Measurements from ENCODE around the gene AKT1S1.

The AKT1S1 gene

GRCh38 chr19:49881672-49882394 is 4.7 kb upstream of the AKT1S1 start:
- peaks cover 42% of the 10 kb centered on the region for H3K36me3 Mint-ChIP-seq (ENCODE audit: low read depth)

GRCh38 chr19:49881186-49881585 is 4.0 kb upstream of the AKT1S1 start:
- Mint-ChIP-seq H3K27me3 (ENCODE audit: low read depth) (no peaks in the 10 kb centered on the region), H3K4me1 (ENCODE audit: low read depth) (peaks cover 9% of the 10 kb centered on the region), H3K9me3 (no peaks in the 10 kb centered on the region), H3K4me3 (no peak overlapping the region), H3K27ac (no peak overlapping the region), H3K36me3 (ENCODE audit: low read depth) (peaks cover 42% of the 10 kb centered on the region)
- no peak for DNase-seq (ENCODE audit: low spot score)

More at GRCh38 chr19:49881672-49882394, 4.7 kb upstream of the AKT1S1 start:
- H3K4me3 Mint-ChIP-seq = no peak overlapping the region
- no peaks in the 10 kb centered on the region for H3K9me3 Mint-ChIP-seq
- DNase-seq (ENCODE audit: low spot score) = no peak
- no peak overlapping the region for H3K27ac Mint-ChIP-seq
- H3K27me3 Mint-ChIP-seq (ENCODE audit: low read depth) = no peaks in the 10 kb centered on the region
- peaks cover 9% of the 10 kb centered on the region for H3K4me1 Mint-ChIP-seq (ENCODE audit: low read depth)

- Mint-ChIP-seq H3K4me3 (no peak overlapping the region), H3K9me3 (no peaks in the 10 kb centered on the region), H3K36me3 (ENCODE audit: low read depth) (peaks cover 41% of the 10 kb centered on the region), H3K4me1 (ENCODE audit: low read depth) (peaks cover 15% of the 10 kb centered on the region), H3K27ac (no peak overlapping the region), H3K27me3 (ENCODE audit: low read depth) (no peaks in the 10 kb centered on the region)
- no peak for DNase-seq (ENCODE audit: low spot score)
Measured at GRCh38 chr19:49880162-49880869, 3.2 kb upstream of the AKT1S1 start.

- H3K4me3 Mint-ChIP-seq = peak overlapping the region; percentile 15
- peaks cover 19% of the 10 kb centered on the region for H3K4me1 Mint-ChIP-seq (ENCODE audit: low read depth)
- no peak for DNase-seq (ENCODE audit: low spot score)
- H3K27ac Mint-ChIP-seq = peak overlapping the region; percentile 60
- peaks cover 34% of the 10 kb centered on the region for H3K36me3 Mint-ChIP-seq (ENCODE audit: low read depth)
- no peaks in the 10 kb centered on the region for H3K27me3 Mint-ChIP-seq (ENCODE audit: low read depth)
- no peaks in the 10 kb centered on the region for H3K9me3 Mint-ChIP-seq
Measured at GRCh38 chr19:49879243-49879963, 2.2 kb upstream of the AKT1S1 start.

- H3K27me3 Mint-ChIP-seq (ENCODE audit: low read depth) = no peaks in the 10 kb centered on the region
- H3K4me1 Mint-ChIP-seq (ENCODE audit: low read depth) = peaks cover 19% of the 10 kb centered on the region
- no peak overlapping the region for H3K4me3 Mint-ChIP-seq
- peaks cover 31% of the 10 kb centered on the region for H3K36me3 Mint-ChIP-seq (ENCODE audit: low read depth)
- peak overlapping the region; percentile 60 for H3K27ac Mint-ChIP-seq
- no peaks in the 10 kb centered on the region for H3K9me3 Mint-ChIP-seq
- DNase-seq (ENCODE audit: low spot score) = no peak
Measured at GRCh38 chr19:49878744-49879070, 1.6 kb upstream of the AKT1S1 start.

- Mint-ChIP-seq H3K4me1 (ENCODE audit: low read depth) (peaks cover 19% of the 10 kb centered on the region), H3K27ac (no peak overlapping the region), H3K27me3 (ENCODE audit: low read depth) (no peaks in the 10 kb centered on the region), H3K9me3 (no peaks in the 10 kb centered on the region), H3K4me3 (no peak overlapping the region), H3K36me3 (ENCODE audit: low read depth) (peaks cover 25% of the 10 kb centered on the region)
- DNase-seq (ENCODE audit: low spot score) = peak; percentile 98
Measured at GRCh38 chr19:49877879-49878743, 956 bp upstream of the AKT1S1 start.

GRCh38 chr19:49876422-49877019 is 634 bp downstream of the AKT1S1 start:
- Mint-ChIP-seq H3K36me3 (ENCODE audit: low read depth) (peaks cover 9% of the 10 kb centered on the region), H3K4me1 (ENCODE audit: low read depth) (peaks cover 21% of the 10 kb centered on the region), H3K9me3 (no peaks in the 10 kb centered on the region), H3K4me3 (no peak overlapping the region), H3K27ac (no peak overlapping the region), H3K27me3 (ENCODE audit: low read depth) (no peaks in the 10 kb centered on the region)
- peak; percentile 97 for DNase-seq (ENCODE audit: low spot score)

GRCh38 chr19:49875857-49876421 is 1.2 kb downstream of the AKT1S1 start:
- DNase-seq (ENCODE audit: low spot score) = peak; percentile 51
- H3K36me3 Mint-ChIP-seq (ENCODE audit: low read depth) = peaks cover 7% of the 10 kb centered on the region
- peaks cover 21% of the 10 kb centered on the region for H3K4me1 Mint-ChIP-seq (ENCODE audit: low read depth)

GRCh38 chr19:49875177-49875576 is 2.0 kb downstream of the AKT1S1 start:
- peaks cover 11% of the 10 kb centered on the region for H3K36me3 Mint-ChIP-seq (ENCODE audit: low read depth)
- no peak overlapping the region for H3K27ac Mint-ChIP-seq
- peaks cover 25% of the 10 kb centered on the region for H3K4me1 Mint-ChIP-seq (ENCODE audit: low read depth)
- DNase-seq (ENCODE audit: low spot score) = no peak
- no peaks in the 10 kb centered on the region for H3K27me3 Mint-ChIP-seq (ENCODE audit: low read depth)
- no peaks in the 10 kb centered on the region for H3K9me3 Mint-ChIP-seq
- H3K4me3 Mint-ChIP-seq = no peak overlapping the region

More at GRCh38 chr19:49875857-49876421, 1.2 kb downstream of the AKT1S1 start:
- Mint-ChIP-seq H3K9me3 (no peaks in the 10 kb centered on the region), H3K4me3 (no peak overlapping the region), H3K27ac (no peak overlapping the region), H3K27me3 (ENCODE audit: low read depth) (no peaks in the 10 kb centered on the region)

GRCh38 chr19:49874503-49875157 is 2.5 kb downstream of the AKT1S1 start:
- Mint-ChIP-seq H3K27me3 (ENCODE audit: low read depth) (no peaks in the 10 kb centered on the region), H3K4me3 (no peak overlapping the region), H3K4me1 (ENCODE audit: low read depth) (peaks cover 27% of the 10 kb centered on the region), H3K27ac (peak overlapping the region; percentile 46), H3K9me3 (no peaks in the 10 kb centered on the region), H3K36me3 (ENCODE audit: low read depth) (peaks cover 11% of the 10 kb centered on the region)
- no peak for DNase-seq (ENCODE audit: low spot score)

GRCh38 chr19:49873834-49874233 is 3.3 kb downstream of the AKT1S1 start:
- H3K4me1 Mint-ChIP-seq (ENCODE audit: low read depth) = peaks cover 23% of the 10 kb centered on the region
- DNase-seq (ENCODE audit: low spot score) = no peak

GRCh38 chr19:49873129-49873521 is 4.0 kb downstream of the AKT1S1 start:
- peaks cover 7% of the 10 kb centered on the region for H3K36me3 Mint-ChIP-seq (ENCODE audit: low read depth)
- no peaks in the 10 kb centered on the region for H3K27me3 Mint-ChIP-seq (ENCODE audit: low read depth)
- DNase-seq (ENCODE audit: low spot score) = no peak
- H3K4me1 Mint-ChIP-seq (ENCODE audit: low read depth) = peaks cover 23% of the 10 kb centered on the region
- H3K9me3 Mint-ChIP-seq = no peaks in the 10 kb centered on the region
- no peak overlapping the region for H3K27ac Mint-ChIP-seq
- no peak overlapping the region for H3K4me3 Mint-ChIP-seq

More at GRCh38 chr19:49873834-49874233, 3.3 kb downstream of the AKT1S1 start:
- H3K27ac Mint-ChIP-seq = no peak overlapping the region
- H3K36me3 Mint-ChIP-seq (ENCODE audit: low read depth) = peaks cover 8% of the 10 kb centered on the region
- no peaks in the 10 kb centered on the region for H3K27me3 Mint-ChIP-seq (ENCODE audit: low read depth)
- no peaks in the 10 kb centered on the region for H3K9me3 Mint-ChIP-seq
- H3K4me3 Mint-ChIP-seq = no peak overlapping the region

All from T-helper 2 cell treated with Interferon-gamma antibody and Interleukin-4, amounts not matched to agents 5 μg/mL and 100 μg/mL, for 36 hours (primary cell).